Transverse colon (tissue), 4 donors: ENCODE measurements around the gene TNS3.

Source experiments
- CTCF ChIP-seq, 5 experiments: fragments of 200-600 bp in 3 of 5; fragments of 450-650 bp in 2 of 5; sonication (generic) in 3 of 5; IDR thresholded peaks; 1 replicate in 2 of 5; 2 replicates in 3 of 5; pipeline ENCODE4 v1.5.1; 2016 to 2017; ENCODE audit warnings: antibody characterized with exemption in 5 of 5, inconsistent platforms in 3 of 5, mild to moderate bottlenecking in 2 of 5, moderate library complexity in 1 of 5
- EP300 ChIP-seq: sonication (generic); formaldehyde crosslinking; IDR thresholded peaks from one replicate; pipeline ENCODE4 v1.6.1; 2017; ENCODE audit warnings: antibody characterized with exemption, low read depth
- POLR2AphosphoS5 ChIP-seq, 3 donors: sonication (generic); formaldehyde crosslinking; IDR thresholded peaks; one replicate each; pipeline ENCODE4 v1.6.1; 2016; ENCODE audit warnings: antibody characterized with exemption in 3 of 3

- TF ChIP-seq CTCF (IDR thresholded peaks at IDR 0.05): no peak
- no peak for TF ChIP-seq POLR2AphosphoS5 (IDR thresholded peaks at IDR 0.05)
- TF ChIP-seq EP300: no peak
These were observed 43.0 kb downstream of the TNS3 start for GRCh38 chr7:47538846-47539311.
